ENCODE results near the gene FAM89B.
"Not testable (repeated sequence)": the region's sequence is repeated elsewhere in the genome, so short reads cannot be mapped to it uniquely, and the experiment has no call there.

Gene FAM89B

DNA sequence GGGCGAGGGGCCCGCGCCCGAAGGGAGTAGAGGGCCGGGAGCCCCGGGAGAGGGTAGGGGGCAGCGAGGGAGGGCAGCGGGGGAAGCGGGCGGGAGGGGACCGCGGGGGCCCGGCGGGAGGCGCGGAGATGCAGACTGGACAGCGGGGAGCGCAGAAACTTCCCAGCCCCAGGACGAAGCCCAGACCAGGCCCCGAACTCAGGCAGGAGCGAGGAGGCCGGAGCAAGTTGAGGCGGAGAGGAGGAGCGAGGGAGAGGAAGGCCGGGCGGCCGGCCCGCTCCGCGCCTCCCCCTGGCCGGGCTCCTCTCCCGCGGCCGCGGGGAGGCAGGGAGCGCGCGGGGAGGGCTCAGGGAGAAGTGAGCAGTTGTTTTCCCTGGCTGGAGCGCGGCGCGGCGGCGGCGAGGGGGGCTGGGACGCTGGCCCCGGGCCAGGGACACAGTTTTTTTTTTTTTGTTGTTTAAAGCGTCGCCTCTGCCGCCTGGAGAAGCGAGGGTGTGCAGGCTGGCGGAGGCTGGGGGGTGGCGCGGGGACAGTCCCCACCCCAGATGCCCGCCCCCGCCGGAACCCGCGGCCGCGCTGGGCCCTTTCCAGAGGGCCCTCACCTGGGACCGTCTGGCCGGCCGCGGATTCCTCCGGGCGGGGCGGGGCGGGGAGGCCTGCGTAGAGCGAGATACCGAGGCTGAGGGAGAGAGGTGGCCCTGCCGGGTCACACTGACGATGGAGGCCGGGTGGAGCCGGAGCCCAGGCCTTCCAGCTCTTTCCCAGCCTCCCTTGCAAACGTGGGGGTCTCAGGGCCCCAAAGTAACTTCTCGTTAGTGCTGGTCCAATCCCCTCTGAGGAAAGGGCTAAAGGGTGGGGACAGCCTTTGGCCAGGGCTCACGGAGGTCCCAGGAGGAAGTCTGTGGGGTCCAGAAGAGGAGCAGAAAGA lies 14.1 kb upstream of the FAM89B start, which contains the start of gene LTBP3:
Gene LTBP3, minus strand, starts transcription at position 358 of the 928 bp plus-strand sequence. CDS start 400 bp downstream, outside the sequence.
- no peak for DNase-seq

DNA sequence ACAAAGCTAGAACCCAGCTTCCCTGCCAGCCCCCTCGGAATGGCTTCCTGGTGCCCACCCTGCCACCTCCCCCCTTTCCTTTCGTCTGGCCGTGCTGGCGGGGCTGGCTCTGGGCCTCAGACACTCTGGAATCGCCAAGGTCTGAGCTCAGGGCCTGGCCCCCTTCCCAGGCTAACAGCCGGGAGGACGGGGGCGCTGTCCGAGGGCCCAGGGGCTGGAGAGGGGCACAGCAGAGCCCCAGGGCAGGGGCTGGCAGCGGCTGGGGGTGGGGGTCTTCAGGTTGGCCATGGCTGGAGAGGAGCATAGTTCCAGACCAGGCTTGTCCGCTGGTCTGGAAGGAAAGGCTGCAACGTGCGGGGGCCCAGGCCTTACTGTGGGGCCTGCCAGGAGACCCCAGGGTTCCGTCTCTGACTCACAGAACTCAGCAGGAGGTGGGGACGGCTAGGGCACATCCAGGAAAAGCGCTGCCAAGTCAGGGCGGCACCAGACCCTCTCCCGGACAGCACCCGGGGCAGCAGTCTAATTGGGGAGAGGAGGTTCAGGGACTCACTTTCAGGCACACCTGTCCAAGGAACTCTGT lies 13.3 kb upstream of the FAM89B start:
- no peak for DNase-seq

DNA sequence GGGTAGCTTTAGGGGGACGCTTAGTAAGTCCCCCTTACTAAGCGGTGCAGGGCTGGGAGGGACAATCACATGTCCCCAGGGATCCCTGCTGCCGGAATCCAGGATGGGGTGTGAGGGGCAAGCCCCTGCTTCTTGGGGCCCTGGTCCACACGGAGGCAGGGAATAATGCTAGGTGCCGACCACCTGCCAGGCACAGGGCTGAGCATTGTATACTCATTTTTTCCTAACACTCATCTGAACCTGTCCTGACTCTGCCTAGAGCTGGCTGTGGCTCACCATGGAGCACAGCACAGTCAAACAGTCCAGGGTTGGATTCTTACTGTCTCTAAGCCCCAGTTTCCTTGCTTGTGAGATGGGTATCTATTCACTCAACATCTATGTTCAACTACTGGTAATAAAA lies 12.8 kb upstream of the FAM89B start:
- no peak for DNase-seq

DNA sequence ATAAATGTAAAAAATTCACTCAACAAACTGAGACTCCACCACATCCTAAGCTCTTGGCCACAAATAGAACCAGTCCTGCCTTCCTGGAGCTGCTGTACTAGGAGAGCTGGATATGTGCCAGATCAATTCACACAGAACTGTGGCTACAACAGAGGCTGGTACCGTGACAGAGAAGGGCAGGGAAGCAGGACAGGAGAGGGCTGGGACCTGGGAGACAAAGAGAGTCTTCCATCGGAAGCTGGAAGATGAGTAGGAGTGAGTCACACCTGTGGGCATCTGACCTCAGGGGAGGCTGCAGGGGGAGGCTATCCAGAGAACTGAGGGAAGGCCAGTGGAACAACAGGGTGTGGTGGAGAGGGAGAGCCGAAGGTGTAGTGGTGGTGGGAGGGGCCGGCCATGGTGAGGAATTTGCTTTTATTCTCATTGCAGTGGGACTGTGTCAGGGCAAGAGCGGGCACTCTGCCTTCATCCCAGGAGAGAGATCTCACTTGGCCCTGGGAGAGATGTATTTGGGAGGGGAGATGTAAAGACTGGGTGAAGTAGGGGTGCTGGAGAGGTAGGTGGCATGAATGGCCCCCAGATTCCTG lies 12.3 kb upstream of the FAM89B start:
- no peak for DNase-seq

DNA sequence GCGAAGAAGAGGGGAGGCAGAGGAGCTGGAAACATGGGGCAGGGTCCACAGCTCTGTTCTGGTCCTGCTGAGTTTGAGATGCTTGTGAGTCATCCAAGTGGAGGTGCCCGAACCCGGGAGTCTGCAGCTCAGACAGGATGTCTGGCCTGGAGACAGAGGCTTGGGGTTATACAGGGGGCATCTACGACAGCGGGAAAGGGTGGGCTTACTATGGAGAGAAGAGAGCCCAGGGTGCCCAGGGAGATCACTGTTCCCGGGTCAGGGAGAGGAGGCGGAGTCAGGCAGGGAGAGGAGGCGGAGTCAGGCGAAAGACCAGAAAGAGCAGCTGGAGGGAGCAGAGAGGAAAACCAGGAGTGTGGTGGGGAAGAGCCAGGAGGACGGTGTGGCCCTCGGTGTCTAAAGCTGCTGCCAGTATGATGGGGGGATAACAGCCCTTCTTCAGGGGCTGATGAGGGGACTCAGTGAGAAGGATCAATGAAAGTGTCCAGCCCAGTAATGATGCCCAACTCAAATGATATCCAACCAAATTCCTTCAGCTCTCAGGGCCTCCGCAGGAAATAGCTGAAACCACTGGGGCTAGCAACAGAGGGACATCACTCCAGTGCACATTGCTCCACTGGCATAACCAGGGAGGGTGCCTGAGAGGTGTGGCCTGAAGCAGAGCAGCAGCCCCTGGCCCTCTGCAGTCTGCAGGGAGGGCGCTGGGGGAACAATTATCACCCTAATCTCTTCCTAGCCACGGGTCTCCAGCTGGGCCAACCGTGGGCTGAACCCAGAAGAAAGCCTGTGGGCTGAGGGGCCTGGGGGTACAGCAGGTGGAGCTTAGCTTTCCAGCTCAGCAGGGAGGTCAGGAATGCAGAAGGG lies 11.6 kb upstream of the FAM89B start:
- no peak for DNase-seq

DNA sequence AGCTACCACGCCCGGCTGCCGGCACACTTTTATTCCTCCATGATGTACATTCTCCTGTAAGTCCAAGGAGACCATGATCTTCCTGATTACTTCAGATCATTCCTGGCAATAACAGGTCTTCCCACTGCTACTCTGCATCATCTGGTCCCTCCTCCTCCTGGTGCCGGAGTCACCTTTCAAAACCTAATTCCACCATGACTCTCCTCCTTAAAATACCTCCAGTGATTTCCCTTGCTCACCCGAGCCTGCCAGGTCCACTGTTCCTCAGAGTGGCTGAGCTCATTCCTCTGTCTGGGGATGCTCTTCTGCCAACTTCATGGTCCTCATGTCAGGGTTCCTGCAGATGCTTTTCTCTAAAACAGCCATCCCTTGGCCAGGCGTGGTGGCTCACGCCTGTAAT lies 10.3 kb upstream of the FAM89B start:
- DNase-seq, result no peak

DNA sequence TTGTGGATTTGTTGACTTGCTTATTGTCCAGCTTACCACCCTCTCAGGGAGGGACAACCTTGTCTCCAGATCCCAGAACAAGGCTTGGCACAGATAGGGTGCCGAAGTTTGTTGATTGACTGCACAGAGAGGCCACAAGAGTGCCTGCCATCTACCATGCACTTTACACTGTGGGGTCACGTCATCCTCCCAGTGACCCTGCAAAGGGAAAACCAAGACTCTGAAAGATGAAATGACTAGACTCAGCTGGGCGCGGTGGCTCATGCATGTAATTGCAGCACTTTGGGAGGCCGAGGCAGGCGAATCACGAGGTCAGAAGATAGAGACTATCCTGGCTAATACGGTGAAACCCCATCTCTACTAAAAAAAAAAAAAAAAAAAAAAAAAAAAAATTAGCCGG lies 9.6 kb upstream of the FAM89B start:
- no peak for DNase-seq

DNA sequence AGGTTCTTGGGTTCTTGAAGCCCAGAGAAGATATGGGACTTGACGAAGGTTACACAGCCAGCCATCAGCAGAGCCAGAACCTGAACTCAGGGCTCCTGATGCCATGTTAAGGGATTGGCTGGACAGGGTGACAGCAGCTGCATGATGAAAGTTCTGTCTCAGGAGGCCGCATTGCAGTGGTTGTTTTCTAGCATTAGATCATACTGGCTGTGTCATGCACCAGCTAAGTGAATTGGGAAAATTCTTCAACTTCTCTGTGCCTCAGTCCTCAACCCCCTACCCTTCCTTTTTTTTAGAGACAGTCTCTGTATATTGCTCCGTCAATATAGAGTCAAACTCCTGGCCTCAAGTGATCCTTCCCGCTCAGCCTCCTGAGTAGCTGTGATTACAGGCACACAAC lies 8.7 kb upstream of the FAM89B start:
- no peak for DNase-seq

DNA sequence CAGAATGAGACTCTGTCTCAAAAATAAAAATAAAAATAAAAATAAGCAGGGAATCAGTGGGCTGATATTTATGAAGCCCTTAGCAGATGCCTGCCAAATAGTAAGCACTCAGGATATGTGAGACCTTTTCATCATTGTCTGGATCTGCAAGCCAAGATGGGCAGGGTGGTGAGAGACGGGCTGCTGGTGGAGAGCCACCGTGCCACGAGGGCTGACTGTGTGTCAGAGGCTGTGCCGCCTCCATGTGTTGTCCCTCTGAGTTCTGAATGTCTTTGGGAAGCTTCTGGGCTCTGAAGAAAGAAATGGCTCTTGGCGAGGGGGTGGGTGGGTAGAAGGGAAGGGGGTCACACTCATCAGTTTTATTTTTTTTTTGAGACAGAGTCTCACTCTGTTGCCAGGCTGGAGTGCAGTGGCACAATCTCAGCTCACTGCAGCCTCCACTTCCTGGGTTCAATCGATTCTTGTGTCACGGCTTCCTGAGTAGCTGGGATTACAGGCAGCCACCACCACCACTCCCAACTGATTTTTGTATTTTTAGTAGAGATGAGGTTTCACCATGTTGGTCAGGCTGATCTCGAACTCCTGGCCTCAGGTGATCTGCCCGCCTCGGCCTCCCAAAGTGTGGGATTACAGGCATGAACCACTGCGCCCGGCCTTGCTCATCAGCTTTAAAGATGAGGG lies 7.3 kb upstream of the FAM89B start:
- not testable (repeated sequence) for DNase-seq

DNA sequence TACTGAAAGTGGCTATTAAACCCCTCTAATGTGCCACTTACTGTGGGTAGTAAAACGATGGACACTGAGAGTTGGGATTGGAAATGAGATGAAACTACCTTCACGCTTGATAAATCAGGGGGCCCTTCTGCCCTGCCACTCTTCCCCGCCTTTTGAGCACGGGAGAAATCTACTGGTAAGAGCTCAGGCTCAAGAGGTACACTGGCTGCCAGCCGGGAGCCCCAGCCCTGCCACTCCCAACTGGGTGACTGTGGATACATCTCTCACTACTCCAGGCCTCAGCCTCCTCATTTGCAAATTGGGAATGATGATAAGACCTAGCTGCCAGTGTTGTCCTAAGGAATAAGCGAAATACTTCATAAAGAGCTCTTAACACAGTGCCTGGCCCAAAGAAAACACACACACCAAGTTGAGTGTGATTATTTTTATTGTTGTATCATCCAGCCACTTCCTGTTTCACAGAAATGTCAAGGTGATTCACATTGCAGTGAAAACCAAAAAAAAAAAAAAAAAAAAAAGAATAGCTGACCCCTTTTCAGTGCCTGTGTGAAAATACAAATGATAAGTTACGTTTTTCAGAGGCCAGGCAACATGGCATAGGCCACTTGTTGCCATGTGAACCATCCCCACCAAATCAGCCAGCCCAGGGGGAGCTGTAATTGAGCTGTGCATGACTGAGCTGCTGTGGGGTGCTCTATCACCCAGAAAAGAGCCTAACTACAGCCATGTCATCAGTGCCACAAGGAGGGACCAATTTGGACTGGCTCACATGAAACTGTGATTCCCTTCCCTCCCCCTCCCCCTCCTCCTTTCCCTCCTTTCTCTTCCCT lies 6.5 kb upstream of the FAM89B start:
- no peak for DNase-seq

DNA sequence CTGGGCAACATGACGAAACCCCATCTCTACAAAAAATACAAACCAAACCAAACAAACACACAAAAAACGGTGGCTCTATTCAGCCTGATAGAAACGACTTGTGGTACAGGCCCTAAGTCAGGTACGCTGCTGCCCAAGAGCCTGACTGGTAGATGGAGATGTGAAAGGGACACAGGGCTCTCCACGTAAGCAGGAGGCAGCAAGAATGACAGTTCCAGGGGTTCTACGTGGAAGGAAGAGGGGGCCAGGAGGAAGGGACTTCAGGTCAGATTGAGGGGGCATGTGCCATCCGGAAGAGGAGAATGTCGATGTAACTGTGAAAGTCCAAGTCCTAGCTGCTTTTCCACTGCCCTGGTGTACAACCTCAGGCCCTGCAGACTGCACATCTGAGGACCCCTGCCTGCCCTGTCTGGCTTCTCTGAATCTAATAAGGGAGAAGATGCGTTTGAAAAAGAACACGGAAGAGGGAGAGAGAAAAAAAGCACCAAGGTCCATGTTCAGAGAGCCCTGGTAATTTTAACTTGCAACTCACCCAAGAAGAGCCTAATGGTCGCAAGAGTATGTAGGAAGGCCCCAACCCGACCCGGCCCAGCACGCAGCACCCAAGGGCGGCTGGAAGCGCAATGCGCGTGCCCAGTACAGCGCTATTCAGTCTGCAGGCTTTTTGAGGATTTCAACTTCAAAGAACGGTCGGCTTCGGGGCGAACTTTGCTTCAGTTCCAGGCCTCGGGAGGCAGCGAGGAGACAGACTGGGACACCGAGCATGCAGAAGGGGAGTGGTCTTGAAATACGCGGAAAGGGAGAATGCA lies 3.0 kb upstream of the FAM89B start:
- no peak for DNase-seq

DNA sequence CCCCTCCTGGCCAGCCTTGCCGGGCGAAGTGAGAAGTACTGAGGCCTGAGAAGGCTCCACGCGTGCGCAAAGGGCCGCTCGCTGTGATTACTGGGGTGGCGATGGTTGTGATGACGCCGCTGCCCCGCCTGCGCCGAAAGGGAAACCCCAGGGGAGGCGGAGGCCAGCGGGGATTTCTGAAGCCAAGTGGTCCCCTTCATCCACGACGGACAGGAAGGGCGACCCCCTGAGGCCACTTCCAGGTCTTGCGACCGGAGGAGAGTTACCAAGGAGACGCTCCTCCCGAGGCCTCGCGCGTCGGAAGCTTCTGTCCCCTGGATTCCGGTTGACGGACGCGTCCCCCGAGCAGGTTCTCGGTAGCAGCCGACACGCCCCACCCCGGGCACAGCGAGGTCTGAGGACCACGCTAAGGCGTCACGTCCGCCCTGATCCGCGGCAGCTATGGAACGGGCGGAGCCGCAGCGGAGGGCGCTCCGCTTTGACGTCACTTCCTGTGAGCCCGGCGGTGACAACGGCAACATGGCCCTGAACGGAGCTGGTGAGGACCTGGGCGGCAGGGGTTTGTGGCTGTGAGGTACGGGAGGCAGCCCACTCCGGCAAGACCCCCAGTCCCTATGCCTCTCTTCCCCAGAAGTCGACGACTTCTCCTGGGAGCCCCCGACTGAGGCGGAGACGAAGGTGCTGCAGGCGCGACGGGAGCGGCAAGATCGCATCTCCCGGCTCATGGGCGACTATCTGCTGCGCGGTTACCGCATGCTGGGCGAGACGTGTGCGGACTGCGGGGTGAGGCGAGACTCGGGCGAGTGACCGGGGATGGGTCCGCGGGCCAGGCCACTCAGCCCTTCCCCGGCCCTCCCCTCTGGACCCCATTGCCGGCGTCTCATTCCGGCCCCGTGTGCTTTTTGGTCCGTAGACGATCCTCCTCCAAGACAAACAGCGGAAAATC lies 2.1 kb upstream of the FAM89B start, which contains the start of gene ZNRD2:
Gene ZNRD2, plus strand, starts transcription at position 505 of the 946 bp plus-strand sequence. Its CDS starts 15 bp downstream, at position 520.
- DNase-seq, result peak; percentile 99

DNA sequence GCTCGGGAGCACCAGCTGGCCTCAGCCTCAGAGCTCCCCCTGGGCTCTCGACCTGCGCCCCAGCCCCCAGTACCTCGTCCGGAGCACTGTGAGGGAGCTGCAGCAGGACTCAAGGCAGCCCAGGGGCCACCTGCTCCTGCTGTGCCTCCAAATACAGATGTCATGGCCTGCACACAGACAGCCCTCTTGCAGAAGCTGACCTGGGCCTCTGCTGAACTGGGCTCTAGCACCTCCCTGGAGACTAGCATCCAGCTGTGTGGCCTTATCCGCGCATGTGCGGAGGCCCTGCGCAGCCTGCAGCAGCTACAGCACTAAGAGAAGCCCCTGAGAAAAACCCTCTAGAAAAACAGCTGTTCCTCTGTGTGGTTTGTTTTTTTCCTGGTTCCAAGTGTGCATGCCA lies 918 bp upstream of the FAM89B start:
- DNase-seq, result no peak

DNA sequence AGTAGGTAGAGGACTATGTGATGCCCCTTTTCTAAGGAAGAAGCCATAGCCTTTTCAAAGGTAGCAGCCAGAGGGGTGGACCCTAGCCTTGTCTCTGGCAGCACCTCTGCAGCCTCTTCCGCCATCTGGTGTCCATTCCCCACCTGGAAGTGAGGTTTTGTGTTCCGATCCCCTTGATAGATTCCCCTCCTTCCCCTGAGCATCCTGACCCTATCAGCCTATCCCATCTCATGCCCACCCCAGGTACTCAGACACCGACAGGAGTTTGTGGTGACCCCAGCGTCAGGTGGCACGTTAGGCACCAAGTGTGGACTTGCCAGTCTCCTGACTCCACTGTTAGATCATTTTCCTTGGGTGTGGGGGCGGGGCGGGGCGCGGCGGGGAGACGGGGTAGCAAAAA lies 398 bp upstream of the FAM89B start:
- no peak for DNase-seq

DNA sequence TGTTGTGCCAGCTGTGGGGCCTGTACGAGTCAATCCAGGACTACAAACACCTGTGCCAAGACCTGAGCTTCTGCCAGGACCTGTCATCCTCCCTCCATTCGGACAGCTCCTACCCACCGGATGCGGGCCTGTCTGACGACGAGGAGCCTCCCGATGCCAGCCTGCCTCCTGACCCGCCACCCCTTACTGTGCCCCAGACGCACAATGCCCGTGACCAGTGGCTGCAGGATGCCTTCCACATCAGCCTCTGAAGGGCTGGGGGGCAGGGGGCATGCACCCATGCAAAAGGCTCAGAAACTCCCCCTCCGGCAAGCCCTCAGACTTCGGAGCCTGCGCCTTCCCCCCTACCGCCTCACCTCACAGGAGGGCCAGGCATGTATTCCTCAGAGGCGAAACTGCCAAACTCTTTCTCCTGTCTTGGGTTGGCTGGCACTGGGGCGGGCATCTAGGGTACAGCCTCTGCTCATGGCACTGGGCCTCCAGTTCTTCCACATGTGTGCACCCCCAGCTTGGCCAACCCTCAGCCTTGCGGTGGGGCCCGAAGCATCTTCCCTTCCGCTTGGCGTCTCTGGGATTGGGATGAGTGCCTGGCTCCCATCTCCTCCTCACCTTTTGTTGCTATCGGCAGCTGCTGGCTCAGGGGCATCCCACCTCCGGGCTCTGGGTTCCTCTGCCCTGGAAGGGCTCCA lies 1.2 kb downstream of the FAM89B start:
- no peak for DNase-seq

DNA sequence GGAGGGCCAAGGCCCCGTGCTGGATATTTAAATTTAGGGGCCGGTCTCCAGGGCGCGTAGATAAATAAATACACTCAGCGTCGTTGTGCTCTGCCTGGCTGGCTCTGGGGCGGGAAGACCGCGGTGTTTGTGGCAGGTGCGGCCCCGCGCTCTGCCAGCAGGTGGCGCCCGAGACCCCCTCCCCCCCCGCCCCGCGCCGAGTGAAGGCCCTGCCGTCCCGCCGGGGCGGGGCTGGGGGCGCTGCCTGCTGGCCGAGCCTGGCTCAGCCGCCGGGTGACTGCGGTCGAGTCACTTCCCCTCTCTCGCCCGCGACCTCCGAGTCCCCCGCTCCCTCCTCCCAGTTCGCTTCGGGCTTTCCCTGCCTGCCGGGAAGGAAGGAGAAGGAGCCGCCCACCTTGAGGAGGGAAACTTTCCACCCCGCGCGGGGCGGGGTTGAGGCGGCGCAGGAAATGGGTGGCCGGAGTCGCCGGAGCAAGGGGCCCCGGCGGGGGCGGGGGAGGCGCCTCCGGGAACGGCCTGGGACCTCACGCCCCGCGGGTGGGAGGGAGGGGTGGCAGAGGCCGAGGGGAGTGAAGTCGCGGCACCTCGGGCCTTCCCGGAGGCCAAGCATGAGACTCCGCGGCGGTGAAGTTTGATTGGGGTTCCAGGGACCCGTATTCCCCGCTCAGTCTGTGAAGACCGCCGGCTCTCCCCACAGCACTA lies 1.9 kb downstream of the FAM89B start:
- DNase-seq, result peak; percentile 97

DNA sequence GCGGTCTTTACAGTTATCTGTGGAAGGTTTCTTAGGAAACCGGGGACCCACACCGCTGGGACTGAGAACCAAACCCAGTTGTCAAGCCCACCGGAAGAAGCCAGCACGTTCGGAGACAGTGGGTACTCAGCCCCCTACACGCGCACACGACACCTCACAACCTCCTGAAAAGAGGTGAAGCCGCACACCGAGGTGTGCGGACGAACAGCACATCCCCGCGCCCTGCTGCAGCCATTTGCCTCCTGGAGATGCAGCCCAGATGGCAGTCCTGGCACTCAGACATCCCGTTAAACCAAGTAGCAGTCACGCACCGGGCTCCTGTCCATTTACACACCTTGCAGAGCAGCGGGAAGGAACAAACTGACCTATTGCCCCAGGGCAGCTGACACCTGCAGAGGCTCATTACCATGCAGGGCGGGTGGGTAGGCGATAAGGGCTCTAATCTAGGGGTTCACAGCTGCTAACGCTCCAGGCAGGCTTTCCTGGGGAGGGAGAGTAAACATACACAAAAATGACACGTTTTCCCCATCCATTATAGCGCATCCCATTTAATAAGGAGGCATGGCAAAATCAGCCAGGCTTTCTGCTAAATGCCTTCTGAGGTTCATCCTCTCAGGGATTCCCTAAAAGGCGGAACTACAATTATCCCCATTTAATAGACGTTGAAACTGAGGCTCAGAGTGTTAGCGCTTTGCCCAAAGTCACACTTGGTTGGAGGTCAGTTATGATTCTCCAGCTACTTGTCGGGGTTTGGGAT lies 2.7 kb downstream of the FAM89B start:
- DNase-seq, result no peak
